Natural killer cell treated with Interleukin-12 subunit alpha and Interleukin-12 subunit beta and Interleukin-15 and Interleukin-18, amount 100 ng/mL, for 72 hours (primary cell): ENCODE data around the gene DNAH11. TPM values are rescaled to one million over a fixed set of nuclear protein-coding genes. Genes with fewer than 3 reads are reported as not detected.
"Not testable (repeated sequence)": the region's sequence is repeated elsewhere in the genome, so short reads cannot be mapped to it uniquely, and the experiment has no call there.

Experiments used
- ATAC-seq, 2 donors: fragments of 150-1000 bp; cut with Tn5 transposase in 1 of 2; sonication (Bioruptor Pico), chemical (Tn5 transposase) in 1 of 2; 2 replicates each; pipeline ENCODE4 v1.10.0; 2021
- DNase-seq: peaks from one replicate; pipeline ENCODE4 v3.0.0; 2022; ENCODE audit warnings: low spot score
- H3K27ac Mint-ChIP-seq, 2 donors: 1 replicate in 1 of 2; 2 replicates in 1 of 2; pipeline ENCODE4 v1.8.0; 2022; ENCODE audit warnings: mixed read lengths in 2 of 2, mild to moderate bottlenecking in 1 of 2, moderate library complexity in 1 of 2
- H3K27me3 Mint-ChIP-seq, 2 donors: 1 replicate in 1 of 2; 2 replicates in 1 of 2; pipeline ENCODE4 v1.8.0; 2022; ENCODE audit warnings: mixed read lengths in 2 of 2
- H3K36me3 Mint-ChIP-seq: one replicate; pipeline ENCODE4 v1.8.0; 2022; ENCODE audit warnings: mixed read lengths
- H3K4me1 Mint-ChIP-seq, 2 donors: 1 replicate in 1 of 2; 2 replicates in 1 of 2; pipeline ENCODE4 v1.8.0; 2022; ENCODE audit warnings: low read depth in 2 of 2, mixed read lengths in 2 of 2, mild to moderate bottlenecking in 1 of 2
- H3K4me3 Mint-ChIP-seq: one replicate; pipeline ENCODE4 v1.8.0; 2022; ENCODE audit warnings: mixed read lengths
- H3K9me3 Mint-ChIP-seq: 2 replicates; pipeline ENCODE4 v1.8.0; 2022; ENCODE audit warnings: mixed read lengths
- total RNA-seq, 2 donors: library from RNA; stranded (reverse); gene quantifications; one replicate each; pipeline ENCODE4 v1.2.3, GENCODE V29; 2022

Gene DNAH11
- total RNA-seq, 2 donors from 2014 or later, result 0.05 to 0.45 TPM

DNA sequence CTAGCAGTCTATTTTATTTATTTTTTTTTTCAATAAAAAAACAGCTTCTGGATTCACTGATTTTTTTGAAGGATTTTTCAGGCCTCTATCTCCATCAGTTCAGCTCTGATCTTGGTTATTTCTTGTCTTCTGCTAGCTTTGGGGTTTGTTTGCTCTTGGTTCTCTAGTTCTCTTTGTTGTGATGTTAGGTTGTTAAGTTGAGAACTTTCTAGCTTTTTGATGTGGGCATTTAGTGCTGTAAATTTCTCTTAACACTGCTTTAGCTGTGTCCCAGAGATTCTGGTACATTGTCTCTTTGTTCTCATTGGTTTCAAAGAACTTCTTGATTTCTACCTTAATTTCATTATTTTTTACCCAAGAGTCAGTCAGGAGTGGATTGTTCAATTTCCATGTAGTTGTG lies 9.2 kb upstream of the DNAH11 start:
- ATAC-seq, H3K27ac Mint-ChIP-seq, DNase-seq, H3K36me3 Mint-ChIP-seq, H3K4me3 Mint-ChIP-seq, H3K9me3 Mint-ChIP-seq, H3K4me1 Mint-ChIP-seq: not testable (repeated sequence)
- peaks cover 13 to 15% of the 10 kb centered on the region in 2 donors for H3K27me3 Mint-ChIP-seq

DNA sequence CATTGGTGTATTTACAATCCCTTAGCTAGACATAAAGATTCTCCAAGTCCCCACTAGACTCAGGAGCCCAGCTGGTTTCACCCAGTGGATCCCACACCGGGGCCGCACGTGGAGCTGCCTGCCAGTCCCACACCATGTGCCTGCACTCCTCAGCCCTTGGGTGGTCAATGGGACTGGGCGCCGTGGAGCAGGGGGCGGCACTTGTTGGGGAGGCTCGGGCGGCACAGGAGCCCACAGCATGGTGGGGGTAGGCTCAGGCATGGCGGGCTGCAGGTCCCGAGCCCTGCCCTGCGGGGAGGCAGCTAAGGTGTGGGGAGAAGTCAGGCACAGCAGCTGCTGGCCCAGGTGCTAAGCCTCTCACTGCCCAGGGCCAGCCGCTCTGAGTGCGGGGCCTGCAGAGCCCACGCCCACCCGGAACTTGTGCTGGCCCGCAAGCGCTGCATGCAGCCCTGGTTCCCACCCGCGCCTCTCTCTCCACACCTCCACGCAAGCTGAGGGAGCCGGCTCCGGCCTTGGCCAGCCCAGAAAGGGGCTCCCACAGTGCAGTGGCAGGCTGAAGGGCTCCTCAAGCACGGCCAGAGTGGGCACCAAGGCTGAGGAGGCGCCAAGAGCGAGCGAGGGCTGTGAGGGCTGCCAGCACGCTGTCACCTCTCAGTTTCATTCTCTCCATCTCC lies 6.3 kb upstream of the DNAH11 start:
- H3K36me3 Mint-ChIP-seq, H3K4me1 Mint-ChIP-seq, DNase-seq, H3K27ac Mint-ChIP-seq, H3K4me3 Mint-ChIP-seq, H3K9me3 Mint-ChIP-seq: not testable (repeated sequence)
- peaks cover 26 to 30% of the 10 kb centered on the region in 2 donors for H3K27me3 Mint-ChIP-seq
- peak in 1 of 2 donors; percentile 15 for ATAC-seq

DNA sequence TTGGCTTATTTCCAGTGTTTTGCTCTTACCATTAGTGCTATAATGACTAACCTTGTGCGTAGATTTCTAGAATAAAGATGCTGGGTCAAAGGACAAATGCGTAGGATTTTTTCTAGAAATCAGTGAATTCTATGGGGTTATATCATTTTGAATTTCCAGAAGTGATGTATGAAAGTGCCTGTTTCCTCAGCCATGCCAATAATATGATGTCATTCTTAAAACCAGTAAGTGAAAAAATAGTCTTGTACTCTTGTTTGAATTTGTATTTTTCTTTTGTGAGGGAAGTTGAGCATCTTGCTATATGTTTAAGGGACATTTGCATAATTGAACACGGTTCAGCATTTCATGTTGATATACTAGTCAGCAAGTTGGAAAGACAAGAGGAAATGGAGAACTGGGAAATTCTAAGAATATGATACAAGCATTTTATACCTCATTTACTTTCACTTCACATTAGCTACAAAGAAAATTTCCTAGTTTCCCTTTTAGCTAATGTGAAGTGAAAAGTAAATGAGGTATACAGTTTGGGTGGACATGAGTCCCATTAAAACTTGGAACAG lies 3.8 kb upstream of the DNAH11 start:
- Mint-ChIP-seq H3K27ac (no peak overlapping the region), H3K27me3 (peaks cover 31 to 33% of the 10 kb centered on the region in 2 donors), H3K36me3 (no peaks in the 10 kb centered on the region), H3K4me3 (no peak overlapping the region), H3K4me1 (peaks cover 0 to 1% of the 10 kb centered on the region in 2 donors), H3K9me3 (no peaks in the 10 kb centered on the region)
- ATAC-seq (no peak), DNase-seq (no peak)

DNA sequence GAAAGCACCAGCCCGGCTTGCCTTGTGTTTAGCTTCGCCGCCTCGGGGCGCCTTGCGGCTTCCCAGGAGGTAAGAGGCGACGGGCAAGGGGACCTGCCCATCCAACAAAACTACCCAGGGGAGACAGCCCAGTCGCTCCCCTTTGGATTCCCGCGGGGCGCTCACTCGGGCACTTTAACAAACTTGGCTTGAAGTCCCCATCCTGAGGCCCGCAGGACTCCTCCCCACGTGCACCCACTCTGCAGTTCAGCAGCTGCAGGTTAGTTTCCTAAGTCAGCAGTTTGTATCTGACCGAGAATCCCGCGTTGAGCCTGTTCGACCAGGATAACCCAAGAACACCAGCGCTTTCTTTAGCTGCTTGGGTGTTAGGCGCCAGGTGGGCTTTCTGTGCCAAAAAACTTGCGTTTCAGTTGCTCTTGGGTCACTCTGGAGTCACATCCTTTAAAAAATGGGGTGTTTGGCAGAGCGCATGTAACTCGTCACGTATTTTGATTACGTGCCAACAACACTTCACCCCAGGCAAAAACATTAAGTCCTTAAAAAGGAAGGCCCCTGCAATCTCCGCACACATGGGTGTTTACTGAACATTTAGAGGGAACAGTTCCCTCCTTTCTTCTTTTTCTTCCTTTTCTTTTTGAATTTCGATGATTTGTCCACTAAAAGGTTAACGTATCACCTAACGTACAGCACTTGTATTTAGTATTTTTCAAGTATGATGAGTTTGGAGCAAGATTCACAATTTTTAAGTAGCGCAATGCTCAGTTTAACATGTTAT lies 876 bp downstream of the DNAH11 start:
- peaks cover 37 to 64% of the 10 kb centered on the region in 2 donors for H3K27me3 Mint-ChIP-seq
- H3K4me1 Mint-ChIP-seq, result peaks cover 0 to 3% of the 10 kb centered on the region in 2 donors
- H3K27ac Mint-ChIP-seq, result no peak overlapping the region
- no peak for DNase-seq
- H3K36me3 Mint-ChIP-seq, result no peaks in the 10 kb centered on the region
- peak overlapping the region; percentile 55 for H3K4me3 Mint-ChIP-seq
- no peaks in the 10 kb centered on the region for H3K9me3 Mint-ChIP-seq
- no peak for ATAC-seq

DNA sequence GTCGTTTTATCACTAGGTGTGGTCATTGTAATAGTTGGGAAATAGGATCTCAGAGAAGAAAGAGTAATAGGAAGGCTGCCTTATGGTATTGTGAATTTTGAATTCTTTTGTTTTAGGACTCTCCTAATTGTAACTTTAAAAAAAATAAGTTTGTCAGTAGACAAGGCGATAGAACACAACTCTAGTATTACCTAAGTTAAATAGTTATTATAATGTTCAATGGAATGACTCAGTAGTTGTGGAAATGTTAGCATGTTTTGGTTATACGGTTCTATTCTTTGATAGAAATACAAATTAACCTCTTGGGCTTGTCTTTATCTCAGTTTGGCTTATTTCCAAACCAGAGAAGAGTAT lies 1.4 kb downstream of the DNAH11 start:
- H3K9me3 Mint-ChIP-seq, result no peaks in the 10 kb centered on the region
- H3K36me3 Mint-ChIP-seq, result no peaks in the 10 kb centered on the region
- peaks cover 32 to 64% of the 10 kb centered on the region in 2 donors for H3K27me3 Mint-ChIP-seq
- ATAC-seq (no peak), DNase-seq (no peak)
- no peak overlapping the region for H3K27ac Mint-ChIP-seq
- peak overlapping the region; percentile 23 for H3K4me3 Mint-ChIP-seq
- peaks cover 0 to 3% of the 10 kb centered on the region in 2 donors for H3K4me1 Mint-ChIP-seq

DNA sequence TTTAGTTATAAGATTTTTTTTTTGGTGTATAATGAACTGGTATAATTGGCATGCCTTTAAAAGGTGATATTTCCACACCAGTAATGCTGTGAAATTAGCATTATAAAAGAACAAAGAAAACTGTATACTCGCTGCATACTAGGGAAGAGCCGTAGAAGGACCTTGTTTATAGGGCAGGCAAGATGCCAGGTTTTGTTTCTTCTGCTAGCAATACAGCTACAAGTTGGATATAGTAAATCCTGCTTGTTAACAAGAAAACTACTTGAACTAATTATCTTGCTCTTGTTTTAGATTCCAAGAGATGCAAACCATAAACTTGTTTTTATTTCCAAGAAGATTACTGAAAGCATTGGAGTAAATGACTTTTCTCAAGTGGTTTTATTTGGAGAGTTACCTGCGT lies 1.9 kb downstream of the DNAH11 start:
- peaks cover 0 to 3% of the 10 kb centered on the region in 2 donors for H3K4me1 Mint-ChIP-seq

DNA sequence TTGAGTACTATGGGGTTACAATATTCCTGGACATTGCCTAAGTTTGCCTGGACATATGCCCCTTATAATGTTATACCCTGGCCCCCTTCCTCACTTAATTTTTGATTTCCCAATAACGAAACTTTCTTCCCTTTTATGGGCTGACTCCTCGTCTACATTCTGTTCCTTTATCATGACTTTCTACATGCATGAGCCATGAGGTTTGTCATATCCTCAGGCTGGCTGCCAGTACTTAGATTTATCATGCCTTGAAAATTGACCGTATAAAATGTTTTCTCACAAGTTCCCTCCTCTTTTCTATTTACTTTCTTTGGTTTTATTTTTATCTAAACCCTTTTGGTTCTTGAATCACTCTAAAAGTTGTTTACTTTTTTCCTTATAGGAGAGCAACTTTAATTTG lies 4.7 kb downstream of the DNAH11 start:
- no peak overlapping the region for H3K27ac Mint-ChIP-seq
- ATAC-seq (no peak), DNase-seq (no peak)
- H3K36me3 Mint-ChIP-seq, result no peaks in the 10 kb centered on the region
- H3K9me3 Mint-ChIP-seq, result no peaks in the 10 kb centered on the region
- H3K4me3 Mint-ChIP-seq, result no peak overlapping the region
- H3K4me1 Mint-ChIP-seq, result peaks cover 0 to 3% of the 10 kb centered on the region in 2 donors
- H3K27me3 Mint-ChIP-seq, result peaks cover 18 to 44% of the 10 kb centered on the region in 2 donors

More for the DNA sequence above, 1.9 kb downstream of the DNAH11 start:
- DNase-seq (no peak), ATAC-seq (no peak)
- no peaks in the 10 kb centered on the region for H3K36me3 Mint-ChIP-seq
- no peak overlapping the region for H3K4me3 Mint-ChIP-seq
- H3K27ac Mint-ChIP-seq, result no peak overlapping the region
- H3K9me3 Mint-ChIP-seq, result no peaks in the 10 kb centered on the region
- H3K27me3 Mint-ChIP-seq, result peaks cover 30 to 64% of the 10 kb centered on the region in 2 donors

DNA sequence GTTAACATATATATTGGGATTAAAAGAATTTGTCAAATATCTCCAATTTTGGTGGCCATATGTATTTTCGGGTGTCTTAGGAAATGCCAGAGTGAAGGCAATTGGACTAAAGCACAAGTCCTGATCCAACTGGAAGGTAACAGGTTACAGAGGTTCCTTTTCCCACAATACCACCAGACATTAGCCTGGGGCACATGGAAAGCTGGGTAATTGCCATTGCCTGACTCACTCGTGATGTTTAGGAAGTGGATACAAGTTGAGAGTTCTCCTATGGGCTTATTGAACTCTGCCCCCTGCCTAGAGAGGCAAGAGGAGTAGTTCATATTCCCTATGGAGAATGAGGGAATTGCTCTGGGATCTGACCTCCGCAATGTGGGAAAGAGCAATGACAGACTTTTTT lies 5.7 kb downstream of the DNAH11 start:
- no peak overlapping the region for H3K27ac Mint-ChIP-seq
- ATAC-seq (no peak), DNase-seq (no peak)
- no peaks in the 10 kb centered on the region for H3K9me3 Mint-ChIP-seq
- peaks cover 14 to 47% of the 10 kb centered on the region in 2 donors for H3K27me3 Mint-ChIP-seq
- peaks cover 0 to 3% of the 10 kb centered on the region in 2 donors for H3K4me1 Mint-ChIP-seq
- no peaks in the 10 kb centered on the region for H3K36me3 Mint-ChIP-seq
- no peak overlapping the region for H3K4me3 Mint-ChIP-seq

DNA sequence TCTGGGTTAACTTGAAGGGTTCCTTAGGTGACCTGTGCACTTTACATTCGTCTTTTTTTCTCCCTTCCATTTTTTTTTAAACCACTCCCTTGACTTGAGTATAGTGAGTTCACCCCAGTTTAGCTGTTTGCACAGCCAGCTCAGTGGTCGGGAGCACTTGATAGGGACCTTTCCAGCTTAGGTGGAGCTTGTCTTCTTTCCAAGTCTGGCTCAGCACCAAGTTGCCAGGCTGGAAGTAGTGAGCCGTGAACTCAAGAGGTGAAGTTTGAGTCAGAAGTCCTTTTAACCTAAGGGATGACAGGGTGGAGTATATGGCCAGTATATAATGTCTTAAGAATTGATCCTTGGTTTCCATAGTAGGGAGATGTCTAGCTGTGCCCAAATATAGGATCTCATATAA lies 7.2 kb downstream of the DNAH11 start:
- Mint-ChIP-seq H3K27ac (no peak overlapping the region), H3K27me3 (peaks cover 7 to 38% of the 10 kb centered on the region in 2 donors), H3K4me3 (no peak overlapping the region), H3K9me3 (no peaks in the 10 kb centered on the region), H3K36me3 (no peaks in the 10 kb centered on the region), H3K4me1 (no peaks in the 10 kb centered on the region)
- DNase-seq (no peak), ATAC-seq (no peak)

DNA sequence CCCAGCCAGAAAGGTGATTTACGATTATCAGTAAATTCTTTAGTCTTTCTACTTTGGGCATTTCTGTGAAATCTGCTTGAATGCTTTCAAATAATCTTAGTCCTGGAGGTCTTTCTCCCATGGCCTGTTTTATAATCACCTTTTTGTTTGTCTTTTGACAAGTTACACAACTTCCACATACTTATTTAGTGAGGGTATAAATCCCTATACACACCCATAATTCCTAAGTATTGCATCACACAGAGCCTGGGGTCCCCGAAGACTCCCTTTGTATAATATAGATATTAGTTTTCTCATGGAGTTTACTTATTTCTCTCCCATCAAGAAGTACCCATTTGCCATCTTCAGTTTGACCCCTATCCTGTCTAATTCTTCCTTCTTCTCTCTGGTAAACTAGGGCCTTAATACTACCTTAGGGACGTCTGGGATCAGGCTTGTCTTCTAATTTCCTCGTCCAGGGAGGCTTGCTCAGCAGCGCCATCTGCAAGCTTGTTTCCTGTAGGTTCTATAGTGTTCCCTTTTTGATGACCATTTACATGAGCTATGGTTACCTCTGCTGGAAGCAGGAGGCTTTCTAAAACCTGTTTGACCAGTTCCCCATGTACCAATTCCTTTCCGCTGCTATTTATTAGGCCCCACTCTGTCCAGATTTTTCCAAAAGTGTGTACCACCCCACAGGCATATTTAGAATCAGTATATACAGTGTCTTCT lies 8.1 kb downstream of the DNAH11 start:
- Mint-ChIP-seq H3K4me3 (no peak overlapping the region), H3K4me1 (no peaks in the 10 kb centered on the region), H3K27ac (no peak overlapping the region), H3K9me3 (no peaks in the 10 kb centered on the region), H3K36me3 (no peaks in the 10 kb centered on the region), H3K27me3 (peaks cover 10 to 31% of the 10 kb centered on the region in 2 donors)
- DNase-seq (no peak), ATAC-seq (no peak)

DNA sequence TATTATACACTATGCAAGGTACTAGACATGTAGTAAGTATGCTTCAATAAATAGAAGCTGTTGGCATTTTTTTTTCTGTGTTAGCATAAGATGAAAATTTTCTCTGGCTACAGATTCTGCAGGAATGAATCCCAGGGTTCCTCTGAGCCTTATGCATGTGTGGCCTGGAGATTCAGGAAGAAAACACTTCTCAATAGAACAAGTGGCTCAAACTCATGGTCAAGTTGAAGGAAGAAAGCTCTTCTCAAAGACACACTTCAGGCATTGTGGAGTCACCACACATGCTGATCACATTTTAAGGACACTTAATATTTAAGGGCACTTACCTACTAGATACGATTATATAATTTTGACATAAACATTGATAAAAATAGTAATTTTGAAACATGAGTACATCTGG lies 19.5 kb downstream of the DNAH11 start:
- no peaks in the 10 kb centered on the region for H3K36me3 Mint-ChIP-seq
- ATAC-seq (no peak), DNase-seq (no peak)
- H3K27ac Mint-ChIP-seq, result no peak overlapping the region
- no peaks in the 10 kb centered on the region for H3K4me1 Mint-ChIP-seq
- no peaks in the 10 kb centered on the region for H3K9me3 Mint-ChIP-seq
- H3K27me3 Mint-ChIP-seq, result peaks cover 0 to 4% of the 10 kb centered on the region in 2 donors
- no peak overlapping the region for H3K4me3 Mint-ChIP-seq

DNA sequence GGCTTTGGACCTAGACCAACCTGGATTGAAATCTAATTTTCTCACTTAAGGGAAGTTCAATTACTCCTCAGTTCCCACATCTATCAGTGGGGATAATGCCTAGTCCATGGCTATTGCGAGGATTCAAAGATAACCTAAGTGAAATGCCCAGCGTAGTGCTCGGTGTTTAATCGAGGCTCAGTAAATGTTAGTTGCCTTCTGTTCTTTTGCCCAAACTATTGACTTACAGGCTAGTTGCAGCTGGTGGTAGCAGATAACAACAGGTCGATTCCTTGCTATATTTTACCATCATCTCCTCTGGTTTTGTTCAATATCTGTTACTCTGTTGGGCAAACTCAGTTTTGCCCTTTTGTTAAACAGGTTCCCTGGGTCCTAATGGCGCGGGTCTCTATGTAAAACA lies 22.8 kb downstream of the DNAH11 start:
- Mint-ChIP-seq H3K4me3 (no peak overlapping the region), H3K9me3 (no peaks in the 10 kb centered on the region), H3K27me3 (peaks cover 2 to 11% of the 10 kb centered on the region in 2 donors), H3K36me3 (no peaks in the 10 kb centered on the region), H3K4me1 (no peaks in the 10 kb centered on the region), H3K27ac (no peak overlapping the region)
- no peak for DNase-seq
- ATAC-seq, result no peak

DNA sequence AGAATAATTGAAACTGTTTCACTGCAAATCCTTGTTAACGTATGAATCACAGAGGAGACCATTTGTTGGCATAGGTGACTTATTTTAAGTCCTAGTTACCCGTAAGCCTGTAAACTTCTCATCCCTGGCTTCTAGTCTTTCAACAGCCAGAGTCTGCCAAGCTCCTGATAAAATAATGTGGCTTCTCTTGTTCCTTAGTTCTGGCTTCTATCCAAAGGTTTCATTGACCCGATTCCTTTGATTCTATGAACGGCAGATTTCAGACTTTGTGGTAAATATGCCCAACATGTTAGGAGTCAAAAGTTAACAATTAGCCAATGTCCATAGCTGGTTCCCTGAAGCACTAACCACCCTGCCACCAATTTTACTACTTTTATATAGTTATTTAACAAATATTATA lies 23.3 kb downstream of the DNAH11 start:
- DNase-seq (no peak), ATAC-seq (no peak)
- no peak overlapping the region for H3K4me3 Mint-ChIP-seq
- no peak overlapping the region for H3K27ac Mint-ChIP-seq
- peaks cover 5 to 11% of the 10 kb centered on the region in 2 donors for H3K27me3 Mint-ChIP-seq
- H3K9me3 Mint-ChIP-seq, result no peaks in the 10 kb centered on the region
- no peaks in the 10 kb centered on the region for H3K4me1 Mint-ChIP-seq
- H3K36me3 Mint-ChIP-seq, result no peaks in the 10 kb centered on the region

DNA sequence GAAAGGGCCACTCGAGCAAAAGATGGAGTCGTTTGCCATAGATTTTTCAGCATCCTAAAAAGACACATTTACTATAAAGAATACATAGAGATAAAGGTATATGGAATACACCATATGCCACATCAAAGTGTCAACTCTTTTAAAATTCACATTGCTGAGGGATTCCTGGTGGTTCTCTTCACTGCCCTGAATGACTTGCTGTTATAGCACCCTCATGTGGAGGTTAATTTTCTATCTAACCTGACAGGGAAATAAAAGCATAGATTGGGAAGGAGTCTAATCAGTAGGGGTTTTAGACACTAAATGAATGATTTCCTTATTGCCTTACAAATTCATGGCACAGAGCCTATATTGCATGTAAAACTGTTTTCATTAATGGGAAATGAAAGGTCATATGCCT lies 25.9 kb downstream of the DNAH11 start:
- H3K9me3 Mint-ChIP-seq, result no peaks in the 10 kb centered on the region

More for the DNA sequence above, 25.9 kb downstream of the DNAH11 start:
- Mint-ChIP-seq H3K27me3 (peaks cover 7 to 14% of the 10 kb centered on the region in 2 donors), H3K4me1 (no peaks in the 10 kb centered on the region), H3K36me3 (no peaks in the 10 kb centered on the region), H3K27ac (no peak overlapping the region), H3K4me3 (no peak overlapping the region)
- ATAC-seq (no peak), DNase-seq (no peak)
